NB4 (cell line): ENCODE data around the gene HTR7.
A peak's percentile ranks its signal among the peaks of the same experiment; 100 is the strongest.
"Not testable (repeated sequence)": the region's sequence is repeated elsewhere in the genome, so short reads cannot be mapped to it uniquely, and the experiment has no call there.

Source experiments
- DNase-seq: peaks from one replicate; pipeline ENCODE4 v3.0.0; 2010; ENCODE audit warnings: low read depth
- H3K4me3 ChIP-seq: one replicate; pipeline ENCODE4 v1.5.1; 2011; ENCODE audit warnings: mild to moderate bottlenecking, low read depth, low read length, moderate library complexity
- MYC ChIP-seq: IDR thresholded peaks from 2 replicates; pipeline ENCODE4 v1.6.1; 2011; ENCODE audit warnings: low read depth, low read length
- POLR2A ChIP-seq: IDR thresholded peaks from 2 replicates; pipeline ENCODE4 v1.6.1; 2011; ENCODE audit warnings: mild to moderate bottlenecking; ENCODE audit not compliant: insufficient read length; ENCODE audit errors: extremely low read depth
- TF ChIP-seq, protein P1 (sequence below): IDR thresholded peaks from one replicate; pipeline ENCODE4 v1.5.1; 2012; ENCODE audit warnings: low read depth, low read length
- TF ChIP-seq, protein P2 (sequence below): IDR thresholded peaks from 2 replicates; pipeline ENCODE4 v1.6.1; 2011; ENCODE audit warnings: low read depth, low read length

The HTR7 gene

DNA sequence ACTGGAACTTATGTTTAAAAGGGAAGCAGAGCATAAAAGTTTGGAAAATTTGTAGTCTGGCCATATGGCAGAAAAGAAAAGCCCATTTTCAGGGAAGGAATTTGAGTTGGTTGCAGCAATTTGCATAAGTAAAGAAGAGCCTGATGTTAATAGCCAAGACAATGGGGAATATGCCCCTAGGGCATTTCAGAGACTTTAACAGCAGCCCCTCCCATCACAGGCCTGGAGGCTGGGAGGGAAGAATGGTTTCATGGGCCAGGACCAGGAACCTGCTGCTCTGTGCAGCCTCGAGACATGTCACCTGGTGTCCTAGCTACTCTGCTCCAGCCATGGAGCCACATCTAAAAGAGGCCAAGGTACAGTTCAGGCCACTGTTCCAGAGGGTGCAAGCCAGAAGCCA lies 35.3 kb downstream of the HTR7 start:
- H3K4me3 ChIP-seq = no peak overlapping the region
- TF ChIP-seq, protein P1, sequence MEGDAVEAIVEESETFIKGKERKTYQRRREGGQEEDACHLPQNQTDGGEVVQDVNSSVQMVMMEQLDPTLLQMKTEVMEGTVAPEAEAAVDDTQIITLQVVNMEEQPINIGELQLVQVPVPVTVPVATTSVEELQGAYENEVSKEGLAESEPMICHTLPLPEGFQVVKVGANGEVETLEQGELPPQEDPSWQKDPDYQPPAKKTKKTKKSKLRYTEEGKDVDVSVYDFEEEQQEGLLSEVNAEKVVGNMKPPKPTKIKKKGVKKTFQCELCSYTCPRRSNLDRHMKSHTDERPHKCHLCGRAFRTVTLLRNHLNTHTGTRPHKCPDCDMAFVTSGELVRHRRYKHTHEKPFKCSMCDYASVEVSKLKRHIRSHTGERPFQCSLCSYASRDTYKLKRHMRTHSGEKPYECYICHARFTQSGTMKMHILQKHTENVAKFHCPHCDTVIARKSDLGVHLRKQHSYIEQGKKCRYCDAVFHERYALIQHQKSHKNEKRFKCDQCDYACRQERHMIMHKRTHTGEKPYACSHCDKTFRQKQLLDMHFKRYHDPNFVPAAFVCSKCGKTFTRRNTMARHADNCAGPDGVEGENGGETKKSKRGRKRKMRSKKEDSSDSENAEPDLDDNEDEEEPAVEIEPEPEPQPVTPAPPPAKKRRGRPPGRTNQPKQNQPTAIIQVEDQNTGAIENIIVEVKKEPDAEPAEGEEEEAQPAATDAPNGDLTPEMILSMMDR = no peak
- TF ChIP-seq, protein P2, sequence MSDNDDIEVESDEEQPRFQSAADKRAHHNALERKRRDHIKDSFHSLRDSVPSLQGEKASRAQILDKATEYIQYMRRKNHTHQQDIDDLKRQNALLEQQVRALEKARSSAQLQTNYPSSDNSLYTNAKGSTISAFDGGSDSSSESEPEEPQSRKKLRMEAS = no peak
- no peak for TF ChIP-seq MYC
- TF ChIP-seq POLR2A = no peak
- DNase-seq = no peak

DNA sequence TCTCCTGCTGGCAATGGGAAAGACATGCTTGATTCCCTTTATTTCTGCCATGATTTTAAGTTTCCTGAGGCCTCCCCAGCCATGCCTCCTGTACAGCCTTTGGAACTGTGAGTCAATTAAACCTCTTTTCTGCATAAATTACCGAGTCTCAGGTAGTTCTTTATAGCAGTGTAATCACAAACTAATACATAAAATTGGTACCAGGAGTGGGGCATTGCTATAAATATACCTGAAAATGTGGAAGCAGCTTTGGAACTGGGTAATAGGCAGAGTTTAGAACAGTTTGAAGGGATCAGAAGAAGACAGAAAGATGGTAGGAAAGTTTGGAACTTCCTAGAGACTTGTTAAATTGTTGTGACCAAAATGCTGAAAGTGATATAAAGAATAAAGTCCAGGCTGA lies 36.0 kb downstream of the HTR7 start:
- DNase-seq, H3K4me3 ChIP-seq: not testable (repeated sequence)

DNA sequence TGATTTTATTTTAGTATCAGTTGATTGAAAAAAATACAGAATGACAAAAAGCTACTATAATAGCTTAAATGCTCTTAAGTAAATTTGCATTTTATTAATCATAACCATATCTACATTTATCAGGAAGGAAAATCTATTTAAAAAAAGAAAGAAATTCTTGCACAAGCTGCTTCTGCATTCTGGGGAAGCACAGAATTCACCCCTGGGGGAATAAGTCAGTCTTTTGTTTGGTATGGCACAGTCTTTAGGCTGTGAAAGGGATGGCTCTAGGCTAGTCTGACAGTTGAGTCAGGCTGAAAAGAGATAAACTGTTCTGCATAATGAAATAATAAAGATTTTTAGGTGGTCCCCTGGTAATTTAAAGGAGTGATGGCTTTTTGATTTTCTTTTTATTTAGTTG lies 37.9 kb downstream of the HTR7 start:
- no peak for TF ChIP-seq POLR2A
- TF ChIP-seq, protein P2 = no peak
- TF ChIP-seq MYC = no peak
- TF ChIP-seq, protein P1 = no peak
- no peak for DNase-seq
- no peak overlapping the region for H3K4me3 ChIP-seq

DNA sequence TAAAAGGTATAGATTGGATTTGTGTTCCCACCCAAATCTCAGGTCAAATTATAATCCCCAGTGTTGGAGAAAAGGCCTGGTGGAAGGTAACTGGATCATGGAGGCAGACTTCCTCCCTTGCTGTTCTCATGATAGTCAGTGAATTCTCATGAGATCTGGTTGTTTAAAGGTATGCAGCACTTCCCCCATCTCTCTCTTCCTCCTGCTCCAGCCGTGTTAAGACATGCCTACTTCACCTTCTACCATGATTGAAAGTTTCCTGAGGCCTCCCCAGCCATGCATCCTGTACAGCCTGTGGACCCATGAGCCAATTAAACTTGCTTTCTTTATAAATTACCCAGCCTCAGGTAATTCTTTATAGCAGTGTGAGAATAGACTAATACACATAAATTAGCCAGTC lies 39.1 kb downstream of the HTR7 start:
- no peak for TF ChIP-seq POLR2A
- TF ChIP-seq, protein P2 = no peak
- no peak for TF ChIP-seq MYC
- TF ChIP-seq, protein P1 = no peak
- no peak for DNase-seq
- no peak overlapping the region for H3K4me3 ChIP-seq

DNA sequence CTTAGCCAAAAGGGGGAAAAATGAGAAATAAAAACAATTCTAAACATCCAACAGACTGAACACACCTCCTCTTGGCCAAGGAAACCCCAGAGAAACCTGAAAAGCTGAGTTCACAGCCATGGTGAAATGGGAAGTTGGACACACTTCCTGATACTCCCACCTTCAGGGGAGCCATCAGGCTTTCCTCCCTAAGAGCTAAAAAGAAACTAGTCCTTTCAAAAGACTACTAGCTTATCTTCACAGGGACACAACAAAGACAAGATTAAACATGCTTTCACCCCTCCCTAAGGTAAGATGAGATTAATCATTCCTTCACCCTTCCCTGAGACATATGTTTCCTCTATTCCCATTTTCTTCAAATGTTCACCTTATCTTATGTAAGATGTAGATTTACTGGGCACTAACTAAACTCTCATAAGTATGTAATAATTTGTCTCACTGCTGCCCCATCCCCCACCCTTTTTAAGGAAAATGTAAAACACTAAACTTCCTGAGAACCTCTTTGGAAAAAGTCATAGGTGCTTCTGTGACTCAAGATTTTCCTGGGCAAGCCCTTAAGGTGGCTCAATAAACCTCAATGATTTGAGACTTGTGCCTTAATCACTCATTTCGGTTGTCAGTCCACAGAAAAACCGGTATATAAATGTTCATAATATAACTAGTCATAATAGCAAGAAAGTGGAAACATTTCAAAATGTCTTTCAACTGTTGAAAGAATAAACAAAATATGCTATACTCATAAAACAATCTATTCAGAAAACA lies 40.5 kb downstream of the HTR7 start:
- peak; percentile 10 for DNase-seq
- no peak overlapping the region for H3K4me3 ChIP-seq
- TF ChIP-seq POLR2A (no peak), MYC (no peak)
- TF ChIP-seq, protein P1 = no peak
- TF ChIP-seq, protein P2 = no peak

DNA sequence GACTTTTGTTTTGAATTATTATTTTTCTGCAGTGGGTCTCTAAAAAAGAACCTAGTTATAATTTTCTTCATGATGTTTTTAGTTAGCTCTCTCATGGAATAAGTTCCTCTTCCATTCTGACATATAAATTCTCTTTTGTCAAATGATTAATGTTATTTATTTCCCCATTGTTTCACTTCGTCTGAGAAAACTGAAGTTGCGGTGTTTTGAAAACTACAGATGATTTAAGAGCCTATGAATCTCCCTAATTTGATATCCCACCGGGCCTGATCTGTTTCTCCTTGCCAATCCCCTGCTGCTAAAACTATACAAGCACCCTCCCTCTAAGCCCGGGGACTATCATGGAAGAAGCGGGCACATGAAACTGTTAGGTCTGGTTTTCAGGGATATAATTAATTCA lies 41.4 kb downstream of the HTR7 start:
- H3K4me3 ChIP-seq = no peak overlapping the region
- no peak for DNase-seq
- TF ChIP-seq POLR2A (no peak), MYC (no peak)
- TF ChIP-seq, protein P2 = no peak
- TF ChIP-seq, protein P1 = no peak
